ENCODE data around the gene PDE4B.

GRCh38 chr1:65921446-65921845 is 128.8 kb downstream of the PDE4B start:
- TF ChIP-seq CTCF (conservative IDR thresholded peaks at IDR 0.05; ENCODE audit: low read depth, low read length) (no peak), EZH2phosphoT487 (IDR thresholded peaks at IDR 0.05; ENCODE audit: borderline replicate concordance, low read length) (no peak)

Measured in PC-3 (cell line).